NCI-H510A treated with DMSO at 0.1 percent for 48 hours (cell line): ENCODE data around the gene VWDE.

Source experiments
- DNase-seq: peaks from one replicate; lab custom pipeline; 2025; lab: John Stamatoyannopoulos, UW

VWDE gene

DNA sequence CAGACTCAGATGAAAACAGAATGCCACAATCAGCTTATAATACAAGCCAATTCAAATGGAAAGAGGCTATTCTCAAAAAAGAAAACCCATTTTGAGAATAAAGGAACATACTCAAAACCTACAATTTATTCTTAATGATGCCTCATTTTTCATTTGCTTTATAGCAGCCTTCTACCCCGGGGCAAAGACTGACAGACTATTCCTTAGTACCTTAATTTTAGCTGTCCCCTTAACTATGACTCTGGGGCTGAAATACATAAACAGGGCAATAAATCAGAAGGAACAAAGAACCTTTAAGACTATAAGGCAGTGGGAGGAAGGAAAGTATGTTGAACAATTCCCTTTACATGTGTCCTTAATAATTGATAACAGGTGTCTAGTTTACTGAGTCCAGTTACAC is 115.8 kb downstream of the VWDE start:
- DNase-seq, result no peak

DNA sequence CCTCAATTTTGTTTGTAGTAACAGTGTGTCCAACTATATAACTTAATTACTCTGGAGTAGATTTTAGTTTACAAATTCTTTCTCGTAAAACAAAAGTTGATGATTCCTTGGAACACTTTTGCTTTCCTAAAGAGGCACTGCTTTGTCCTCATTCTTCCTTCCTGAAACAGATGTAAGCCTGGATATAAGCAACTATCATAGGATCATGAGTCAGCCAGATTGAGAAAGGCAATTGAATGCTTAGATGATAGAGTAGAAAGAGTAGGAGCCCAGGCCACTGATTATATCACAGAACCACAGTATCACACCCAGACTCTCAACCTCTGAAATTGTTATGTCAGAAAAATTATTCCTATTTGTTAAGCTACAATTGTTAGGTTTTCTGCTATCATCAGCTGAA is 122.6 kb downstream of the VWDE start:
- DNase-seq, result no peak
